HepG2 (cell line): Measurements from ENCODE around the gene NPW. TPM values are rescaled to one million over a fixed set of nuclear protein-coding genes. Genes with fewer than 3 reads are reported as not detected.
A peak's percentile ranks its signal among the peaks of the same experiment; 100 is the strongest.

Experiments
- HNF4G ChIP-seq, 2 experiments: sonication (generic) in 1 of 2; formaldehyde crosslinking in 1 of 2; IDR thresholded peaks; 2 replicates each; pipeline versions ENCODE4 v1.4.0 to v1.6.1; 2011 to 2020; ENCODE audit warnings: borderline replicate concordance in 2 of 2, low read depth in 2 of 2, mild to moderate bottlenecking in 2 of 2, low read length in 1 of 2, missing genetic modification reagents in 1 of 2, moderate library complexity in 1 of 2
- LBX2 ChIP-seq: sonication (generic); formaldehyde crosslinking; IDR thresholded peaks from 2 replicates; pipeline ENCODE4 v1.5.0; 2020; ENCODE audit warnings: missing genetic modification reagents, mild to moderate bottlenecking, borderline replicate concordance
- PHF5A ChIP-seq: IDR thresholded peaks from one replicate; pipeline ENCODE4 v1.6.1; 2018; ENCODE audit warnings: low read depth, missing genetic modification reagents; ENCODE audit not compliant: unreplicated experiment
- SAP130 ChIP-seq: IDR thresholded peaks from 2 replicates; pipeline ENCODE4 v1.6.1; 2016; ENCODE audit warnings: low read depth
- SMYD3 ChIP-seq: sonication (generic); formaldehyde crosslinking; IDR thresholded peaks from 2 replicates; pipeline ENCODE4 v1.8.1; 2023; ENCODE audit warnings: mild to moderate bottlenecking, missing genetic modification reagents
- SP4 ChIP-seq: sonication (generic); formaldehyde crosslinking; IDR thresholded peaks from 2 replicates; pipeline ENCODE4 v1.8.1; 2023; ENCODE audit warnings: mild to moderate bottlenecking, missing genetic modification reagents
- STAT5B ChIP-seq: sonication (generic); formaldehyde crosslinking; IDR thresholded peaks from 2 replicates; pipeline ENCODE4 v1.4.0; 2020; ENCODE audit warnings: missing genetic modification reagents
- TOE1 ChIP-seq: sonication (generic); formaldehyde crosslinking; IDR thresholded peaks from 2 replicates; pipeline ENCODE4 v1.4.0; 2020; ENCODE audit warnings: mild to moderate bottlenecking, missing genetic modification reagents
- ZFP90 ChIP-seq: sonication (generic); formaldehyde crosslinking; IDR thresholded peaks from 2 replicates; pipeline ENCODE4 v1.8.0; 2022; ENCODE audit warnings: missing genetic modification reagents, mild to moderate bottlenecking, inconsistent platforms, borderline replicate concordance
- ZNF20 ChIP-seq: sonication (generic); formaldehyde crosslinking; IDR thresholded peaks from 2 replicates; pipeline ENCODE4 v1.4.0; 2020; ENCODE audit warnings: mild to moderate bottlenecking, moderate library complexity, missing genetic modification reagents
- ZNF407 ChIP-seq: sonication (generic); formaldehyde crosslinking; IDR thresholded peaks from one replicate; pipeline ENCODE4 v1.5.1; 2020; ENCODE audit warnings: mild to moderate bottlenecking, missing genetic modification reagents; ENCODE audit errors: not compliant biosample characterization
- ZNF576 ChIP-seq: sonication (generic); formaldehyde crosslinking; IDR thresholded peaks from 2 replicates; pipeline ENCODE4 v1.4.0; 2020; ENCODE audit warnings: mild to moderate bottlenecking, missing genetic modification reagents
- ZNF768 ChIP-seq: sonication (generic); formaldehyde crosslinking; IDR thresholded peaks from 2 replicates; pipeline ENCODE4 v1.4.0; 2020; ENCODE audit warnings: missing genetic modification reagents
- ZNF773 ChIP-seq: sonication (generic); formaldehyde crosslinking; IDR thresholded peaks from 2 replicates; pipeline ENCODE4 v1.4.0; 2020; ENCODE audit warnings: missing genetic modification reagents, borderline replicate concordance
- ZNF781 ChIP-seq: sonication (generic); formaldehyde crosslinking; IDR thresholded peaks from 2 replicates; pipeline ENCODE4 v1.5.1; 2020; ENCODE audit warnings: borderline replicate concordance, mild to moderate bottlenecking, missing genetic modification reagents; ENCODE audit errors: not compliant biosample characterization
- ZSCAN20 ChIP-seq: sonication (generic); formaldehyde crosslinking; IDR thresholded peaks from 2 replicates; pipeline ENCODE4 v1.4.0; 2020; ENCODE audit warnings: missing genetic modification reagents, mild to moderate bottlenecking, borderline replicate concordance
- ZUFSP ChIP-seq: sonication (generic); formaldehyde crosslinking; IDR thresholded peaks from 2 replicates; pipeline ENCODE4 v1.9.0; 2021; ENCODE audit warnings: missing genetic modification reagents, mild to moderate bottlenecking, borderline replicate concordance
- polyA plus RNA-seq, 8 experiments: library from polyadenylated mRNA; depleted of rRNA in 3 of 8; stranded (reverse) in 7 of 8; unstranded in 1 of 8; fragments of >200 nt; fragmentation: Illumina TruSeq in 4 of 8; extraction: Trizol in 4 of 8; gene quantifications; 2 replicates each; pipeline versions ENCODE4 v1.2.1 to v1.2.3, GENCODE V29; 2011 to 2016; ENCODE audit warnings: low read depth in 4 of 8, missing spikeins in 1 of 8, mixed read lengths in 1 of 8; ENCODE audit not compliant: insufficient read depth in 1 of 8
- total RNA-seq, 5 experiments: library from RNA; depleted of rRNA; stranded (reverse); fragments of >200 nt; fragmentation: Illumina TruSeq; extraction: Trizol; gene quantifications; 2 replicates each; pipeline ENCODE4 v1.2.3, GENCODE V29; 2016; ENCODE audit warnings: low read depth in 1 of 5

The NPW gene
- total and polyA plus RNA-seq, 2 of the 13 experiments (the other 11 are each of a cell fraction or from before 2014, with no cell fraction given), result 0.24 to 0.97 TPM

GRCh38 chr16:2035431-2036199, 16.0 kb downstream of the NPW start (continued):
- peak; percentile 73 for TF ChIP-seq ZNF781 (CRISPR knock-in tag)
- no peak for TF ChIP-seq LBX2 (CRISPR knock-in tag)
- peak; percentile 60 for TF ChIP-seq ZNF407 (CRISPR knock-in tag)
- TF ChIP-seq ZNF576 (CRISPR knock-in tag), result peak; percentile 82; the same call in 1 of the 2 replicates
- no peak for TF ChIP-seq ZUFSP (CRISPR knock-in tag)
- TF ChIP-seq SP4 (CRISPR knock-in tag), result peak; percentile 79
- no peak for TF ChIP-seq STAT5B (CRISPR knock-in tag)
- TF ChIP-seq PHF5A (CRISPR knock-in tag), result no peak
- 0 out of 2 replicates have a peak, but pooled peaks have one; percentile 44 for TF ChIP-seq ZNF768 (CRISPR knock-in tag)
- TF ChIP-seq SMYD3 (CRISPR knock-in tag), result no peak
- TF ChIP-seq ZSCAN20, result no peak
- TF ChIP-seq ZNF773, result no peak; the same call in 1 of the 2 replicates
- no peak for TF ChIP-seq HNF4G (IDR thresholded peaks at IDR 0.05; ENCODE audit: borderline replicate concordance, low read depth, low read length)
- no peak; the same call in 1 of the 2 replicates for TF ChIP-seq HNF4G (CRISPR knock-in tag; IDR thresholded peaks at IDR 0.05; ENCODE audit: borderline replicate concordance, low read depth)
- TF ChIP-seq ZNF20, result 0 out of 2 replicates have a peak, but pooled peaks have one; percentile 59
- TF ChIP-seq SAP130 (CRISPR knock-in tag), result peak; percentile 81
- TF ChIP-seq TOE1 (CRISPR knock-in tag), result peak; percentile 81; the same call in 1 of the 2 replicates
- TF ChIP-seq ZFP90, result no peak
